Left ventricle myocardium inferior (tissue), 1 donor: ENCODE measurements around the gene ETS2. TPM values are rescaled to one million over a fixed set of nuclear protein-coding genes. Genes with fewer than 3 reads are reported as not detected.

Source experiments
- DNase-seq: peaks from one replicate; pipeline ENCODE4 v3.0.0-alpha.2; 2020
- H3K27ac ChIP-seq: fragments of 200-600 bp; replicated peaks from 2 replicates; pipeline ENCODE4 v1.8.0; 2021
- H3K27me3 ChIP-seq: fragments of 200-600 bp; 2 replicates; pipeline ENCODE4 v1.8.0; 2021; ENCODE audit warnings: low read depth
- H3K36me3 ChIP-seq: fragments of 200-600 bp; 2 replicates; pipeline ENCODE4 v1.8.0; 2021
- H3K4me1 ChIP-seq: fragments of 200-600 bp; 2 replicates; pipeline ENCODE4 v1.8.0; 2021
- H3K4me3 ChIP-seq: fragments of 200-600 bp; 2 replicates; pipeline ENCODE4 v1.8.0; 2021; ENCODE audit warnings: mild to moderate bottlenecking, moderate library complexity
- H3K9me3 ChIP-seq: fragments of 200-600 bp; replicated peaks from 2 replicates; pipeline ENCODE4 v1.8.0; 2021
- intact Hi-C: fragments of 100-400 bp; cut with micrococcal nuclease; formaldehyde crosslinking; loops from one replicate; pipeline ENCODE4 v1.11.0; 2022
- total RNA-seq: library from RNA; stranded (reverse); fragmentation: NEBNext Ultra II Directional; extraction: Animal tissue kit (Norgen Biotek cat#: 25700); gene quantifications from one replicate; pipeline ENCODE4 v1.2.1, GENCODE V29; 2021
- TF ChIP-seq, protein P1 (sequence below): fragments of 200-600 bp; IDR thresholded peaks from 2 replicates; pipeline ENCODE4 v1.8.0; 2021; ENCODE audit warnings: antibody characterized with exemption, mild to moderate bottlenecking, borderline replicate concordance
- donor health status: DM: no; HTN: yes; CAD: no; lungs with severe emphysema.

Gene ETS2
- total RNA-seq, 1 donor from 2014 or later = 40.9 TPM

DNA sequence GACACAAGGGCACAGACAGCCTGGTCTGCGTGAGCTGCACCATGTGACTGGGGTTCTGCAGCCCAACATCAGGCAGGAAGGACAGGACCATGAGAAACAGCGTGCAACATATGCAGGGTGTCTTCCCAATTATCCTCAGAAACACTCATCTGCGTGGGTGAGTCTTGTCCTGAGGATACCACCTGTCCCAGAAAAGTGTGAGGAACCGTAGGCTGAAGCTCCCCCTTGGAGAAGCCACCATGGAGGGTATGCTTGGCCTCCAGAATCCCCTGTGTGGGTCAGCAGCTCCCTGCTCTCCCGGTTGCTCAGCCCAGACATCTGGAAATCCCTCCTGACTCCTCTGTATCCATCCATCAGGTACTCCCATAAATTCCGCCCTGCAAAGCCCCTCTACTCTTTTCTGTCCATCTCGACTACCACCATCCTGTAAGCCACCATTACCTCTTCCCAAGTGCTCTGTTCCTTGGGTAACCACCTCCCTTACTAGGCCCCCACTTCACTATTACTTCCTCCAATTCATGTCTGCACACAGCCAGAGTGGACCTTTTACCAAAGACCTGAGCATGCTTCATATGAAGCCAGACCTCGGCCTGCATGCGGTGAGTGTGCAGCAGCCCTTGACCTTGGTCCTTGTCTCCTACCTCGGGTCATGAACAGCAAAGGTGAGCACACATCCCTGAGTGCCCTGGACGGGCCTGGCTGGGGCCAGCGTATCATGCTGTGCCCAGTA is 33.0 kb downstream of the ETS2 start:
- Histone ChIP-seq H3K36me3 (no peaks in the 10 kb centered on the region), H3K27ac (no peak overlapping the region), H3K4me1 (no peaks in the 10 kb centered on the region), H3K9me3 (no peaks in the 10 kb centered on the region), H3K27me3 (no peaks in the 10 kb centered on the region), H3K4me3 (no peak overlapping the region)
- no peak for DNase-seq
- TF ChIP-seq, protein P1, sequence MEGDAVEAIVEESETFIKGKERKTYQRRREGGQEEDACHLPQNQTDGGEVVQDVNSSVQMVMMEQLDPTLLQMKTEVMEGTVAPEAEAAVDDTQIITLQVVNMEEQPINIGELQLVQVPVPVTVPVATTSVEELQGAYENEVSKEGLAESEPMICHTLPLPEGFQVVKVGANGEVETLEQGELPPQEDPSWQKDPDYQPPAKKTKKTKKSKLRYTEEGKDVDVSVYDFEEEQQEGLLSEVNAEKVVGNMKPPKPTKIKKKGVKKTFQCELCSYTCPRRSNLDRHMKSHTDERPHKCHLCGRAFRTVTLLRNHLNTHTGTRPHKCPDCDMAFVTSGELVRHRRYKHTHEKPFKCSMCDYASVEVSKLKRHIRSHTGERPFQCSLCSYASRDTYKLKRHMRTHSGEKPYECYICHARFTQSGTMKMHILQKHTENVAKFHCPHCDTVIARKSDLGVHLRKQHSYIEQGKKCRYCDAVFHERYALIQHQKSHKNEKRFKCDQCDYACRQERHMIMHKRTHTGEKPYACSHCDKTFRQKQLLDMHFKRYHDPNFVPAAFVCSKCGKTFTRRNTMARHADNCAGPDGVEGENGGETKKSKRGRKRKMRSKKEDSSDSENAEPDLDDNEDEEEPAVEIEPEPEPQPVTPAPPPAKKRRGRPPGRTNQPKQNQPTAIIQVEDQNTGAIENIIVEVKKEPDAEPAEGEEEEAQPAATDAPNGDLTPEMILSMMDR = no peak
- intact Hi-C loops = no loop called here

GRCh38 chr21:38839328-38840286 is 33.9 kb downstream of the ETS2 start:
- DNase-seq = no peak
- TF ChIP-seq, protein P1 = no peak

GRCh38 chr21:38840456-38841300 is 34.9 kb downstream of the ETS2 start:
- no peaks in the 10 kb centered on the region for H3K9me3 ChIP-seq
- TF ChIP-seq, protein P1 = no peak
- DNase-seq = no peak
- H3K4me1 ChIP-seq = no peaks in the 10 kb centered on the region
- no peak overlapping the region for H3K27ac ChIP-seq
- no peaks in the 10 kb centered on the region for H3K36me3 ChIP-seq
- no peak overlapping the region for H3K4me3 ChIP-seq
- no peaks in the 10 kb centered on the region for H3K27me3 ChIP-seq
- intact Hi-C loops = loop anchor here (10.0 kb wide), 1 partner anchor 64 kb away; no protein-coding TSS in a partner anchor

More at GRCh38 chr21:38839328-38840286, 33.9 kb downstream of the ETS2 start:
- Histone ChIP-seq H3K4me3 (no peak overlapping the region), H3K27ac (no peak overlapping the region), H3K36me3 (no peaks in the 10 kb centered on the region), H3K4me1 (no peaks in the 10 kb centered on the region), H3K27me3 (no peaks in the 10 kb centered on the region), H3K9me3 (no peaks in the 10 kb centered on the region)
- intact Hi-C loops = loop anchor here (10.0 kb wide), 1 partner anchor 65 kb away; no protein-coding TSS in a partner anchor

DNA sequence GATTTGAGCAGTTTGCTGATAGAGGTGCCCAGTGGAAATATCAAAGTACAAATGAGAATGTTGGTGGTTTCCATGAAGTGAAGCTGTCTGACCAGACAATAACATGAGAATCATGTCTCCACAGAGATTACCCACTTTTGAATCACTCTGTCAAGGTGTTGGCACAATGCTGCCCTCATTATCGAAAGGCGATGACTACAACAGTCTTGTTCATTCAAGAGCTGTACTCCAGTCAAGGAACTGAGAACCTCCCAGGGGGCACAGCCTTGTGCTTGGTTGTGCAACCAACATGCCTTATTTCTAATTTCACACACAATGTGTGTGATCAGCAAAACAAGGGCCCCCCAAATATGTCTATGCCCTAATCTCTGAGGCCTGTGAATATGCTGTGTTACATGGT is 35.7 kb downstream of the ETS2 start:
- TF ChIP-seq, protein P1 = no peak
- no peaks in the 10 kb centered on the region for H3K9me3 ChIP-seq
- DNase-seq = no peak
- H3K27me3 ChIP-seq = no peaks in the 10 kb centered on the region
- H3K4me1 ChIP-seq = no peaks in the 10 kb centered on the region
- H3K27ac ChIP-seq = no peak overlapping the region
- H3K36me3 ChIP-seq = no peaks in the 10 kb centered on the region
- H3K4me3 ChIP-seq = no peak overlapping the region
- intact Hi-C loops = loop anchor here (10.0 kb wide), 1 partner anchor 63 kb away; no protein-coding TSS in a partner anchor

- Histone ChIP-seq H3K4me3 (no peak overlapping the region), H3K27me3 (no peaks in the 10 kb centered on the region), H3K4me1 (peaks cover under 1% of the 10 kb centered on the region), H3K36me3 (no peaks in the 10 kb centered on the region), H3K27ac (no peak overlapping the region), H3K9me3 (no peaks in the 10 kb centered on the region)
- TF ChIP-seq, protein P1 = no peak
- no peak for DNase-seq
- intact Hi-C loops = loop anchor here (10.0 kb wide), 1 partner anchor 63 kb away; no protein-coding TSS in a partner anchor
Measured at GRCh38 chr21:38842079-38842478, 36.4 kb downstream of the ETS2 start.
